Rectal smooth muscle tissue (tissue), 1 donor: Measurements from ENCODE around the gene PRRX2.
"Not testable (repeated sequence)": the region's sequence is repeated elsewhere in the genome, so short reads cannot be mapped to it uniquely, and the experiment has no call there.

ENCODE experiments used
- H3K27ac ChIP-seq: one replicate; pipeline ENCODE4 v1.7.0; 2013; ENCODE audit warnings: low read depth, low read length, inconsistent platforms
- H3K27me3 ChIP-seq: one replicate; pipeline ENCODE4 v1.7.0; 2013; ENCODE audit warnings: low read length; ENCODE audit not compliant: control insufficient read depth, insufficient read depth
- H3K36me3 ChIP-seq: one replicate; pipeline ENCODE4 v1.7.0; 2013; ENCODE audit warnings: low read length; ENCODE audit not compliant: control insufficient read depth, insufficient read depth
- H3K4me1 ChIP-seq: one replicate; pipeline ENCODE4 v1.7.0; 2013; ENCODE audit warnings: low read length; ENCODE audit not compliant: control insufficient read depth, insufficient read depth
- H3K4me3 ChIP-seq: one replicate; pipeline ENCODE4 v1.7.0; 2013; ENCODE audit warnings: low read length
- H3K9ac ChIP-seq: one replicate; pipeline ENCODE4 v1.7.0; 2013; ENCODE audit warnings: low read length

The PRRX2 gene

DNA sequence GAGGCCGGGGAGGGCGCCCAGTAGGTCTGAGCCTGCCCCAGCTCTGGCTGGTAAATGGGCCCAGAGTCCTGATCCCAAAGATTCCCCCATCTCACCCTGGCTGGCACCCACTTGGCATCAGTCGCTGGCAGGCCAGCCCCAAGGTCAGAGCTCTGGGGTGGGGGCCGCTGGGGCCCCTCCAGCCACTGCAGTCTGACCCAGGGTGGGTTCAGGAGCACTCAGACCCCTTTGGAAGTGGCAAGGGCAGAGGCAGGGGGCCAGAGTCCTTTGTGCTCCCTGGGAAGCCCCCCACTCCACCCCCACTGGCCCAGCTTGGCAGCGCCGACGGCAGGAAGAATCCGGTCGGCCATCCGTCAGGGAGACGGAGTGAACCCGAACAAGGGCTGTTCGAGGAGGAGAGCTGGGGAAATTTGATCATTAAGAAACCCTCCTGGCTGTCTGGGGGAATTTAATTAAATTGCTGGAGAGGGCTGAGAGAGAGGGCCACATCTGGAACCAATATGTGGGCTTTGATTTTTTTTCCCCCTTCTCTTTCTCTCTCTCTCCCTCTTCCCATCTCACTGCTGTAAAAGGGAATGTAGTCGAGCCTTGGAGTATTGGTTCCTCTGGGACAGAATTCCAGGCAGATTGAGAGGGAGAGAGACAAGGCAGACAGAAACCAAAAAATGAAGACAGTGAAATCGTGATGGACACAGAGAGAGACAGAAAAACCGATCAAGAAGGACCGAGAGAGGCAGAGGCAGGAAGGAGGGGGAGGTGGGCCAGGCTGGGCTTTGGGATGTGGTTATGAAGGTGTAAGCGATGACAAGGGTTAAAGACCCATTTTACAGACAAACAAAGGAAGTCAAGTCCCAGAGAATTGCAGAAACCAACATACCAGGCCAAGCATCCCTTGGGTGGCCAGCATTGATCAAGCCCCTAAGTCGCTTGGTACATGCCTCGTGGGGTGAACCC, 15.4 kb upstream of the PRRX2 start:
- H3K4me3 ChIP-seq, result no peak overlapping the region
- H3K4me1 ChIP-seq, result no peaks in the 10 kb centered on the region
- H3K27ac ChIP-seq, result no peak overlapping the region
- H3K27me3 ChIP-seq, result no peaks in the 10 kb centered on the region
- H3K9ac ChIP-seq, result no peak overlapping the region
- H3K36me3 ChIP-seq, result no peaks in the 10 kb centered on the region

DNA sequence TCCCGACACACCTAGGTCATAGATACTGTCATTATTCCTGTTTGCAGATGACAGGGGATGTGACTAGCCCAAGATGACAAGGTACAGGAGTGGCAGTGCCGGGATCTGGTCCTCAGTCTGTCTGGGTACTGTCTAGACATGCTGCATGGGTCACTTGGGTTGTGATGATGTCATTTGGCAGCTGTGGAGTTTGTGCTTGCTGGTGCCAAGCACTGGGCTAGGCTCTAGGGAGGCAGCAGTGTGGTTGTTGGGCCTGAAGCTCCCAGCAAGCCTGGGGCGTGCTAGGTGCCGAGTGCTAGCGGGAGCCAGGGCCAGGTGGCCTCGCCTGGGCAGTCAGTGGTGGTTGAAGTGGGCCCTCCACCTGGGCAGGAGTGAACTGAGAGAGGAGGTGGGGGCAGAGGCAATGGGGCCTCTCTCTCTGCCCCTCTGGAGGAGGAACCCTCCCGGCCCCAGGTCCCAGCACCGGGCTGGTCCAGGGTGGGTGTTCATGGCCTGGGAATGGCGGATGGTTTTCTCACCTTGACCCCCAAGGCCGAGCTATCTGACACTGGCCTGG, 14.7 kb upstream of the PRRX2 start:
- H3K27me3 ChIP-seq, result no peaks in the 10 kb centered on the region
- H3K4me1 ChIP-seq, result no peaks in the 10 kb centered on the region
- H3K4me3 ChIP-seq, result no peak overlapping the region
- H3K9ac ChIP-seq, result no peak overlapping the region
- no peaks in the 10 kb centered on the region for H3K36me3 ChIP-seq
- no peak overlapping the region for H3K27ac ChIP-seq

DNA sequence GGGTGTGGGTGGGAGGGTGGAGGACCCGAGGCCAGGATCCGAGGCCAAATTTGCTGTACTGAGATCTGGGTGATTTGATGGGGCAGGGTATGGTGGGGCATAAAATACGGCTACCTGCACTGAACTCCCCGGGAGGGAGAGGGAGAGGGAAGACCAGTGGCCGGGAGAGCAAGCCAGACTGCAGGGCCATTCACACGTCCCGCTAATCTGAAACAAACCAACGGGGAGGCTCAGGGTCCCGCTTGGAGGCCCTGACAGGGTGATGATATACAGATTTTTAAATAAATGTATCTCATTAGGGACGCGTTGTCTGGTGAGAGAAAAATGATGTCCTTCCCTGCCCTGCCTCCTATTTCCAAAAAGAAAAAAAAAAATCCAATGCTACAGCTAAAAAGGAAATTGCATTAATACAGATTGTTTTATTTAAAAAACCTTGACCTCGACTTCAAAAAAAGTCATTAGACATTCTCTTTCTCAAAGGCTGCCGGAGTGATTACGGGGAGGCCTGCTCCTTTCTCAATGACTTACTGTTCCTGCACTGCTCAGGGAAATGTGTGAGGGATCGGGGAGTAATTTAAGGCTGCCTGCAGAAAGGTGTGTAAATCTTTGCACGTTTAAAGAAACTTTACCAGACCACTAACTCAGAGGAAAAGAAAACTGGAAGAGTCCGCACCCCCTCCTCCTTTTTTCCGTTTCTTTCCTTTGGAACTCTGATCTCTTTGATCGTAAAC, 11.5 kb upstream of the PRRX2 start:
- no peak overlapping the region for H3K9ac ChIP-seq
- no peaks in the 10 kb centered on the region for H3K36me3 ChIP-seq
- H3K27me3 ChIP-seq, result no peaks in the 10 kb centered on the region
- no peaks in the 10 kb centered on the region for H3K4me1 ChIP-seq
- no peak overlapping the region for H3K27ac ChIP-seq
- no peak overlapping the region for H3K4me3 ChIP-seq

DNA sequence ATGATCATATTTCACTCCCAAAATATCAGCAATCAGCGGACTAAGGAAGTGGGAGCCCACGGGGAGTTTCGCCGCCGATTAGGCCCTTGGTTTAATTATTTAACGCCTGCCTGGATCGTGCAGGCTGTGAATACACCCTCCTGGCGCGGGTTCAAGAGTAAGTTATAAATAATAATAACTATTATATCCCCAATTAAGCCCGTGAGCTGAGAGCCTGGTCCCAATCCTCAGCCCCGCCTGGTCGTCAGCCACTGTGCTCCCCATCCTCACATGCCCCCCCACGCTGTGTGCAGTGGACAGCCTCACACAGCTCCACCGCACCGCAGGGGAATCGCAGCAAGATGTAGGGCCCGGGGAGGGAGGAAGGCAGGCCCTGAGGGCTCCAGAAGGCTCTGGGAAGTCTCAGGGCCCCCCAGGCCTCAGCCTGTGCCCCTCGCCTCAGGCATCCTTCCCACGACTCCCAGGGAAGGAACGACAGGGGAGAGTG, 10.8 kb upstream of the PRRX2 start:
- H3K9ac ChIP-seq, result no peak overlapping the region
- no peak overlapping the region for H3K4me3 ChIP-seq
- H3K36me3 ChIP-seq, result no peaks in the 10 kb centered on the region
- no peaks in the 10 kb centered on the region for H3K27me3 ChIP-seq
- H3K4me1 ChIP-seq, result no peaks in the 10 kb centered on the region
- H3K27ac ChIP-seq, result no peak overlapping the region

- H3K4me1 ChIP-seq, result no peaks in the 10 kb centered on the region
- H3K9ac ChIP-seq, result no peak overlapping the region
- H3K4me3 ChIP-seq, result no peak overlapping the region
- no peaks in the 10 kb centered on the region for H3K36me3 ChIP-seq
- H3K27me3 ChIP-seq, result no peaks in the 10 kb centered on the region
- no peak overlapping the region for H3K27ac ChIP-seq
Measured at GRCh38 chr9:129655154-129655553, 10.3 kb upstream of the PRRX2 start.

GRCh38 chr9:129655696-129656095, 9.8 kb upstream of the PRRX2 start:
- Histone ChIP-seq H3K4me3 (no peak overlapping the region), H3K4me1 (no peaks in the 10 kb centered on the region), H3K36me3 (no peaks in the 10 kb centered on the region), H3K27me3 (no peaks in the 10 kb centered on the region), H3K27ac (no peak overlapping the region), H3K9ac (no peak overlapping the region)

- no peaks in the 10 kb centered on the region for H3K36me3 ChIP-seq
- no peaks in the 10 kb centered on the region for H3K4me1 ChIP-seq
- no peak overlapping the region for H3K4me3 ChIP-seq
- H3K27ac ChIP-seq, result no peak overlapping the region
- H3K27me3 ChIP-seq, result no peaks in the 10 kb centered on the region
- H3K9ac ChIP-seq, result no peak overlapping the region
Measured at GRCh38 chr9:129656795-129657390, 8.6 kb upstream of the PRRX2 start.

DNA sequence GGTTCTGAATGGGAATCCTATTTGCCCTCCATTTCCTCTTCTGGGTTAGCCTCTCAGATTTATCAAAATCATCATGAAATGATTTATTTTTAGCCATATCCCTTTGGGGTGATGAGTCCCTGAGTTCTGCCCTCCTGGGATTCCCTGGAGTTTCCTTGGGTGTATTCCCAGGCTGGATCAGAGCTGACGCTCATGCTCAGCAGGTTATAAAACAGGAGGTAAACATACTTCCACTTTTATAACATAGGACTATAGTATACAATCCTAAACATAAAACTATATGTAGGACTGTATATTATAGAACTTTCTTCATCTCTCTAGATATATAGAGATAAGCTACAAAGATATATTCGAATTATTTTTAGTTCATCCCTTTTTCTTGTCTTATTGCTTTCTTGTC, 4.4 kb upstream of the PRRX2 start:
- H3K27me3 ChIP-seq, result peaks cover under 1% of the 10 kb centered on the region
- H3K4me3 ChIP-seq, result no peak overlapping the region
- H3K27ac ChIP-seq, result no peak overlapping the region
- H3K4me1 ChIP-seq, result no peaks in the 10 kb centered on the region
- no peak overlapping the region for H3K9ac ChIP-seq
- H3K36me3 ChIP-seq, result no peaks in the 10 kb centered on the region

GRCh38 chr9:129662239-129662638, 3.2 kb upstream of the PRRX2 start:
- H3K4me1 ChIP-seq, H3K27me3 ChIP-seq, H3K36me3 ChIP-seq, H3K4me3 ChIP-seq, H3K27ac ChIP-seq, H3K9ac ChIP-seq: not testable (repeated sequence)

GRCh38 chr9:129664746-129665388, 580 bp upstream of the PRRX2 start:
- peak overlapping the region; percentile 24 for H3K4me3 ChIP-seq
- H3K36me3 ChIP-seq, result no peaks in the 10 kb centered on the region
- H3K4me1 ChIP-seq, result no peaks in the 10 kb centered on the region
- H3K9ac ChIP-seq, result no peak overlapping the region
- peaks cover 9% of the 10 kb centered on the region for H3K27me3 ChIP-seq
- H3K27ac ChIP-seq, result no peak overlapping the region

- Histone ChIP-seq H3K4me3 (peak overlapping the region; percentile 33), H3K4me1 (no peaks in the 10 kb centered on the region), H3K9ac (no peak overlapping the region), H3K27me3 (peaks cover 9% of the 10 kb centered on the region), H3K27ac (no peak overlapping the region), H3K36me3 (no peaks in the 10 kb centered on the region)
Measured at GRCh38 chr9:129665814-129666520, 520 bp downstream of the PRRX2 start.
